ENCODE results near the gene SLCO3A1.

The SLCO3A1 gene

DNA sequence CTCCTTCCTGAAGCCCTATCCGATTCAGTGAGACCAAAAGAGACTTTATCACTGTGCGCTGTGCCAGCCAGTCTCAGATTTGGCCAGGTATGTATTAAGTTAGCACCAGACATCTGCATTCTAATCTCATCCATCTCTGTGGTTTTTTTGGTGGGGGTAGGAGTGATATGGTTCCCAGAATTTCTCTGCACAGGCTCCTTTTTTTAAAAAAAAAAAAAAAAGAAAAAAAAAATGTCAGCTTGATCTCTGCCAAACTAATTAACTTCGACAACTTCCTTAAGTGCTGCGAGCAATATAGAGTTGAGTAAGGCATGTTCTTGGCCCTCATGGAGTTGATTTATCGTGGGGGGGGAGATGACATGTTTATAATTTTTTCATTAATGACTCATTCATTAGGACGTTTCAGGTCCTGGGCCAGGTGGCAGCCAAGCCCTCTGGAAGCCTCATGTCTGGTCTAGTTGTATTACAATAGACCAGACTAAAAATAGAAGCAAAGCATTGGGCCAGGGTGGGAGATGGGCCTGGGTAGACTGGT is 12.9 kb downstream of the SLCO3A1 start:
- Mint-ChIP-seq H3K27me3 (peaks cover 8% of the 10 kb centered on the region), H3K4me3 (no peak overlapping the region), H3K4me1 (peaks cover 72% of the 10 kb centered on the region), H3K9me3 (no peaks in the 10 kb centered on the region), H3K27ac (no peak overlapping the region), H3K36me3 (ENCODE audit: low read depth) (no peaks in the 10 kb centered on the region)
- ATAC-seq, result no peak
- DNase-seq, result no peak

DNA sequence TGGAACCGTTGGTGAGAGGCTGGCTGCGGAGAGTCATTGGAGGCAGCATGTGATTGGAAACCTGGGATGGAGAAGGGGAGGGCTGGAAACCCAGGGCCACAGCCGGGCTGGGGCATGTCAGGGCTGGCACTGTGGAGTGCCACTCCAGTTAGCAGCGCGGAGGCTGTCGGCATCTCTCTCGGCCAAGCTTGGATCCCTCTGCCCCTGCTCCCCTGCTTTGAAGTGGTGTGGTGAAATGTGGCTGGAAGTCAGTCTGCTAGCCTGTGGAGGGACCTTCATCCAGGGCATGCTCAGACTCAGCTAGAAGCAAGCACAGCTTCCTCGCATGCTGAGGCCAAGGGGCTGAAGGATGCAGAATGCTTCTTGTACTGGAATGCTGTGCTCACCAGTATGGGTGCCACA is 13.5 kb downstream of the SLCO3A1 start:
- no peaks in the 10 kb centered on the region for H3K9me3 Mint-ChIP-seq
- H3K27me3 Mint-ChIP-seq, result peaks cover 8% of the 10 kb centered on the region
- no peak overlapping the region for H3K27ac Mint-ChIP-seq
- H3K4me3 Mint-ChIP-seq, result no peak overlapping the region
- H3K4me1 Mint-ChIP-seq, result peaks cover 70% of the 10 kb centered on the region
- DNase-seq, result no peak
- H3K36me3 Mint-ChIP-seq (ENCODE audit: low read depth), result no peaks in the 10 kb centered on the region
- ATAC-seq, result no peak

DNA sequence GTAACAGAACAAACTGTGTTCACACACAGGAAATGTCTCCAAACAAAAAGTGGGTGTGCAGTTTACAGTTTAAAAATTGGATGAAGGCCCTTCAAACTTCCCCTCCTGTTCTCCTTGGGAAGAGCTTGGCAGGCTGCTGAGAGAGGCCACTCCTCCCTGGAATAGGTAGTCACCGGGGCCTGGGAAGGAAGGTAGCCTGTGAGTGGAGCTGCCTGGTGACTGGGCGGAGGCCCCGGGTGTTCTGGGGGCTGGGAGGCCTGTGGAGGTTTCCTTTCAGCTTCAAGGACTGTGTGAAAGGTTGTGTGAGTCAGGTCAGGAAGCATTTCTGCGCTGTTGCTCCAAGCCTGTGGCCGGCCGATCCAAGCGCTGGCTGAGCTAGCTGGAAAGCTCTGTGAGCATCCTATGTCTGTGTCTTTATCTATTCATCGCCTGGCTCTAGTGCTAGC is 14.1 kb downstream of the SLCO3A1 start:
- H3K4me3 Mint-ChIP-seq, result no peak overlapping the region
- H3K27me3 Mint-ChIP-seq, result peaks cover 8% of the 10 kb centered on the region
- no peaks in the 10 kb centered on the region for H3K36me3 Mint-ChIP-seq (ENCODE audit: low read depth)
- DNase-seq (no peak), ATAC-seq (peak; percentile 49)
- no peak overlapping the region for H3K27ac Mint-ChIP-seq
- no peaks in the 10 kb centered on the region for H3K9me3 Mint-ChIP-seq
- peaks cover 66% of the 10 kb centered on the region for H3K4me1 Mint-ChIP-seq

DNA sequence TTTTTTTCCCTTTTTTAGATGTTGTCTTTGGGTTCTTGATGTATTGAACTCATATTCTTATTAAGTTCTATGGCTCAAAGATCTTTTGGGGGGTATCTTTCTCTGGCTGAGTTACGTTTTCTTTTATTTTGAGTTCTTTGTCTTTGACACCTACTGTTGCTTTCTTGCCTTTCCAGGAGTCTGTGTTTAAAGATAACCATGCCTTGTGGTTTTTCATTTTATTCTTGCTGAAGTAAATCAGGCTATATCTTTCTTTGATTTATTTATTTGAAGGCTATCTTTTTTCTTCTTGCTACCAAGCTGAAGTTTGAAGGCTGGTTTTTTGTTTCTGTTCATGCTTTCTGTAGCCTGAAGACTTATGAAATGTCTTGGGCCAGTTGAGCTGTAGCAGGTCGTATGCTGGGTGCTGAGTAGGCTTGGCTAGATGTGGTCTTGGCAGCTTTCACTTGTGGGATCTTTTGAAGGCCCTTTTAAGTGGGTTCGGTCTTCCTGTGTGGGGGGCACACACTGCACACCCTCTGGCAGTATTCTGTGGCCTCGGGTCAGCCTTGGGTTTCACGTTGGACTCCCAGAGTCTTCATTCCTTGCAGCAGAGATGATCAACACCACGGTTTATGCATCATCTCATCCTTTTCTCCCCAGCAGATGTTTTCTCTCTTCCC is 17.5 kb downstream of the SLCO3A1 start:
- DNase-seq (no peak), ATAC-seq (peak; percentile 22)
- Mint-ChIP-seq H3K27me3 (peaks cover 8% of the 10 kb centered on the region), H3K36me3 (ENCODE audit: low read depth) (no peaks in the 10 kb centered on the region), H3K4me1 (peaks cover 54% of the 10 kb centered on the region), H3K4me3 (no peak overlapping the region), H3K9me3 (no peaks in the 10 kb centered on the region), H3K27ac (no peak overlapping the region)

DNA sequence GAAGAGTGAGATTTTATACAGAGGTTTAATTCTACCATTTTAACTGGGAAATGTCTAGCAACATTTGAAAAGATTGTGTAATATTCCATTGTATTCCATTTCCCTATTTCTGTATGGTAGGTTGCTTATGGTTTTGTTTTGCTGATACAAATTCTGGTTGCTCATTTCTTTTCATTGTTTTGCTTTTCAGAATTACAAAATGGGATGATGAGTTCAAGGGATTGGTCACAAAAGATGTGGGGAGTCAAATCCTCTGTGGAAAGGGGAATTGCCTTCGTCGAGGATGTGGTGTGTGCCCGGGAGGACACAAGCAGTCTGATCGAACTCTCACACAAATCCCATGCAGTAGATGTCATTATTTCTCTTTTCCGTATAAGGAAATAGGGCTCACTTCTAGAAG is 18.3 kb downstream of the SLCO3A1 start:
- peaks cover 47% of the 10 kb centered on the region for H3K4me1 Mint-ChIP-seq
- no peak for DNase-seq
- H3K4me3 Mint-ChIP-seq, result no peak overlapping the region

DNA sequence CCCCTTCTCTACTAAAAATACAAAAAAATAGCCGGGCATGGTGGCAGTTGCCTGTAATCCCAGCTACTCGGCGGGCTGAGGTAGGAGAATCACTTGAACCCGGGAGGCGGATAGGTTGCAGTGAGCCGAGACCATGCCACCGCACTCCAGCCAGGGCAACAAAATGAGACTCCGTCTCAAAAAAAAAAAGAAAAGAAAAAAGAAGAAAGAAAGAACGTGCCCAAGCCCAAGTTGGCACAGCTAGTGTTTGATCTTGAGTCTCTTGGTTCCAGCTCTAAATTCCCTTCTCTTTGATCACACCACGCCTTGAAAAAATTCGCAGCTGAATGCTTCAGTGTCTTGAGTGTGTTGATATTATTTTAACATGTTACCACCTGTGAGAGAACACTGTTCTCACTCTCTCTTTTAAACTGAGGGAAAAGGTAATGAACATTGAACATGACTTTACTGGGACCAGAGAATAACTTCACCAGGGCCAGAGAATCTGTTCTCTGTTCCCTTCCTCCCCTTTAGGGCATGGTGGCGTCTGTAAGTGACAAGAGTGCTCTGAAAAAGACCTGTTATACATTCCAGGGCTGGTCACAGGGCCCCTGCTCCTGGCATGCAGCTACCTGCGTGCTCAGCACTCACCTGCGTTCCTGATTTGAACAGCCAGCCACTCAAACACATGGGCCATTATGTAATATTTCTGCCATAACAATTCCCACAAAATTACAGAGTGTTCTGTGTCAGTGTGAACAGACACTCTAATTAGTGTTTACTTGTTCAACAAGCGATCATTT is 19.0 kb downstream of the SLCO3A1 start:
- Mint-ChIP-seq H3K27me3 (peaks cover 8% of the 10 kb centered on the region), H3K36me3 (ENCODE audit: low read depth) (peaks cover 3% of the 10 kb centered on the region), H3K9me3 (no peaks in the 10 kb centered on the region), H3K4me1 (peaks cover 40% of the 10 kb centered on the region), H3K4me3 (no peak overlapping the region), H3K27ac (no peak overlapping the region)
- ATAC-seq (no peak), DNase-seq (no peak)

More for the DNA sequence above, 18.3 kb downstream of the SLCO3A1 start:
- Mint-ChIP-seq H3K27ac (no peak overlapping the region), H3K27me3 (peaks cover 8% of the 10 kb centered on the region), H3K36me3 (ENCODE audit: low read depth) (no peaks in the 10 kb centered on the region), H3K9me3 (no peaks in the 10 kb centered on the region)
- no peak for ATAC-seq

DNA sequence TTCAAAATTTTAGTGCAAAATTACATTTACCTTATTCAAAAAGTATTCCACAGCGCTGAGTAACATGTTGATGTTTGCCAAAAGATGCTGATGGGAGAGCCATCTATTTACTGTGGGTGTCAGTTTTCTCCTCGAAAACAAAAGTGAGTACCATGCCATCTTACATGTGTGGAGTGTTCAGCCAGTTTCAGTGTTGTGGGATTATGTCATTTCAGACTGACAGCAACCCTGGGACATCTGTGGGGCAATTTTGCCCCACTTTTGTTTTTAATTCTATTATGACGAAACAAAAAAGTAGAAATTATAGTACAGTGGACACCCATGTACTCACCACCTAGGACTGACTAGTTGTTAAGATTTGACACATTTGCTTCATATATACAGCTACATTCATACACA is 19.6 kb downstream of the SLCO3A1 start:
- Mint-ChIP-seq H3K36me3 (ENCODE audit: low read depth) (peaks cover 4% of the 10 kb centered on the region), H3K9me3 (no peaks in the 10 kb centered on the region), H3K4me3 (no peak overlapping the region), H3K27ac (no peak overlapping the region), H3K27me3 (peaks cover 8% of the 10 kb centered on the region), H3K4me1 (peaks cover 36% of the 10 kb centered on the region)
- ATAC-seq (no peak), DNase-seq (no peak)

DNA sequence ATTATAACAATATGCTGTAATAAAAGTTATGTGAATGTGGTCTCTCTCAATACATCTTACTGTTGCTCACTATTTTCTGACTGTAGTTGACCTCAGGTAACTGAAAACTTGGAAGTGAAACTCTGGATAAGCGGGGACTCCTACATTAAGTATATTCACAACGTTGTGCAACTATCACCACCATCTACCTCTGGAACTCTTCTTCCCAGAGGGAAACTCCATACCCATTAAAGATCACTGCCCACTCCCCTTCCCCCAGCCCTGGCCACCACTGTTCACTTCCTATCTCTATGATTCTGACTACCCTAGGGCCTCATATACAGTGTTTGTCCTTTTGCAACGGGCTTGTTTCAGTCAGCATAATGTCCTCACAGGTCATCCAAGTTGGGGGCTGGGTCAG is 20.7 kb downstream of the SLCO3A1 start:
- H3K4me3 Mint-ChIP-seq, result no peak overlapping the region
- H3K9me3 Mint-ChIP-seq, result no peaks in the 10 kb centered on the region
- peaks cover 32% of the 10 kb centered on the region for H3K4me1 Mint-ChIP-seq
- H3K27me3 Mint-ChIP-seq, result peaks cover 8% of the 10 kb centered on the region
- H3K27ac Mint-ChIP-seq, result no peak overlapping the region
- peaks cover 4% of the 10 kb centered on the region for H3K36me3 Mint-ChIP-seq (ENCODE audit: low read depth)
- DNase-seq, result no peak
- ATAC-seq, result no peak

DNA sequence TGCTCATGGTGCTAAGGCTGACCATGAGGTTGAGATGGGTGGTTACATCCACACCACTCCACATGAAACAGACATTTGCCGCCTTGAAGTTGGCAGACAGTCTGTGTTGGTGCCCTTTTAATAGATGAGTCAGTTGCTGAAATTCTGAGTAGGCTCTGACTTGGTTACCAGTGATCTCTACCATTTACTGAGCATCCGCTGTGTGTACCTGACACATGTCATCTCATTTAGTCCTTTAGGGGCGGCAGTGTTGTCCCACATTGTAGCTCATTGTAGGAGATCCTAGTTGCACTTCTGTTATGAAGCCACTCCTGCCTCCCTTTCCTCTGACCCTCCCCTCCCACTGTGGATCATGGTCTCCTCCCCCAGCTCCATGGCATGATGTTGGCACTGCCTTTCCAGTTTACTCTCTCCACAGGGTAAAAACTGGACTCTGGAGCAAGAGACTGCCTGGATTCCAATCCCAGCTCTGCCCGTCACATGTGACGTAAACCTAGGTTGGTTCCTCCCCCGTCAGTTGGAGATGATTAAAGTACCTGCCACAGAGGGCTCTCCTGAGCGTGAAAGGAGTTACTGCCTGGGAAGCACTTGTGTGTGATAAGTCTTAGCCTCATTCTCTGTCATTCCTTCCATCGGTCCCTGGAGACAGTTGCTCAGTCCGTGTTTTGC is 21.6 kb downstream of the SLCO3A1 start:
- peaks cover 32% of the 10 kb centered on the region for H3K4me1 Mint-ChIP-seq
- H3K36me3 Mint-ChIP-seq (ENCODE audit: low read depth), result peaks cover 4% of the 10 kb centered on the region

DNA sequence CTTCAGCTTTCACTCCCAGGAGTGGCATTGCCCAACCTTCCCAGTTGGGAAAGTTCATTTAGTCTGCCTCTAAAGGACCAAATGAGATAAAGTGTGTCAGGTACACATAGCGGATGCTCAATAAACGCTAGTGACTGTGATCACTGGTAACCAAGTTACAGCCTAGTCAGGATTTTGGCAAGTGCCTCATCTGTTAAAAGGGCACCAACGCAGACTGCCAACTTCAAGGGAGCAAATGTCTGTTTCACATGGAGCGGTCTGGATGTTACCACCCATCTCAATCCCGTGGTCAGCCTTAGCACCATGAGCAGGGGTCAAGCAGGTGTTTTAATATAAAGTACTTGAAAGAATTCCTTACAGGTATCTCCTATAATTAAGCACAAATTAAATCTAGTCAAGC is 22.7 kb downstream of the SLCO3A1 start:
- no peaks in the 10 kb centered on the region for H3K27me3 Mint-ChIP-seq
- no peak for ATAC-seq
- H3K4me3 Mint-ChIP-seq, result no peak overlapping the region
- H3K36me3 Mint-ChIP-seq (ENCODE audit: low read depth), result peaks cover 4% of the 10 kb centered on the region
- H3K27ac Mint-ChIP-seq, result no peak overlapping the region
- peaks cover 22% of the 10 kb centered on the region for H3K4me1 Mint-ChIP-seq
- DNase-seq, result no peak
- H3K9me3 Mint-ChIP-seq, result no peaks in the 10 kb centered on the region

More for the DNA sequence above, 21.6 kb downstream of the SLCO3A1 start:
- H3K4me3 Mint-ChIP-seq, result no peak overlapping the region
- ATAC-seq, result peak; percentile 76
- peaks cover 4% of the 10 kb centered on the region for H3K27me3 Mint-ChIP-seq
- DNase-seq, result no peak
- H3K27ac Mint-ChIP-seq, result no peak overlapping the region
- H3K9me3 Mint-ChIP-seq, result no peaks in the 10 kb centered on the region

DNA sequence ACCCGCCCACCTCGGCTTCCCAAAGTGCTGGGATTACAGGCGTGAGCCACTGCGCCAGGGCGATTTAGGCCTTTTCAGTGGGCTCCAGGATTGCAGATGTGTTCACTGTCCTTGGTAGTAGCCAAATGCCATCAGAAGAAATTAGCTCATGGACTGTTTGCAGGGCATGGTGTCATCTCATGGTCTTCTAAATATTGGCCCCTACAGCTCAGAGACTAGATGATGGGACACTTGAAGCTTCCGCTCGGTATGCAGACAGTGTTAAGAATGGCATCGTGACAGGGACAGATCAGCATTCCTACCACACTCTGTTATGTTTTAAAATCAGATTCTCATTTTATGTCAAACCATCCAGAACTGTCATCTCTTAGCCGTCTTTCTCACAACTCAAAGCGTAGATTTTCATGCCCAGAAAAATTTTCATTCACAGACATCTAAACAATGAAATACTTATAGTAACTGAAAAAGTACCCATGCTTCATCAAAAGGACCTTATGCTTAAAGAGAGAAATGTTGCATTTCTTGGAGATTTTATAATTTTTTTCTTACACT is 24.9 kb downstream of the SLCO3A1 start:
- H3K4me3 Mint-ChIP-seq, result no peak overlapping the region
- no peak overlapping the region for H3K27ac Mint-ChIP-seq
- peaks cover 4% of the 10 kb centered on the region for H3K36me3 Mint-ChIP-seq (ENCODE audit: low read depth)
- no peaks in the 10 kb centered on the region for H3K9me3 Mint-ChIP-seq
- peaks cover 12% of the 10 kb centered on the region for H3K4me1 Mint-ChIP-seq
- H3K27me3 Mint-ChIP-seq, result no peaks in the 10 kb centered on the region
- DNase-seq, result no peak
- no peak for ATAC-seq

DNA sequence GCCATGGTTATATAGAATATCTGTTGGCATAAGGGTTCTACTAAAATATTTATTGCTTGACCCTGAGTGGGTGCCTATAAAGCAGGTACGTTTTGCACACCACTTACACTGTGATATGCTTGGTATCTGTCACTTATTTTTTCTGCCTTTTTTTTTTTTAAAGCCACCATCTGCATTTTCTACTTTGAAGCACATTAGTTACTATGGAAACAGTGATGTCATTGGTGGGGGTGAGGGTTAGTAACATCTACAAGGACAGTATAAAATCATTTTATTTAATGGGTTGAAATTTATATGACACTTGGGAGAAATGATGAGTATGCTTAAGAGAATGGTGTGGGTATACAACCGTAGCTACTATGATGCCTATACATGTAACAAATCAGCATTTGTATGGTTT is 25.6 kb downstream of the SLCO3A1 start:
- no peaks in the 10 kb centered on the region for H3K27me3 Mint-ChIP-seq
- H3K27ac Mint-ChIP-seq, result no peak overlapping the region
- ATAC-seq, result no peak
- peaks cover 10% of the 10 kb centered on the region for H3K4me1 Mint-ChIP-seq
- no peak for DNase-seq
- H3K36me3 Mint-ChIP-seq (ENCODE audit: low read depth), result peaks cover 4% of the 10 kb centered on the region
- H3K9me3 Mint-ChIP-seq, result no peaks in the 10 kb centered on the region
- H3K4me3 Mint-ChIP-seq, result no peak overlapping the region

DNA sequence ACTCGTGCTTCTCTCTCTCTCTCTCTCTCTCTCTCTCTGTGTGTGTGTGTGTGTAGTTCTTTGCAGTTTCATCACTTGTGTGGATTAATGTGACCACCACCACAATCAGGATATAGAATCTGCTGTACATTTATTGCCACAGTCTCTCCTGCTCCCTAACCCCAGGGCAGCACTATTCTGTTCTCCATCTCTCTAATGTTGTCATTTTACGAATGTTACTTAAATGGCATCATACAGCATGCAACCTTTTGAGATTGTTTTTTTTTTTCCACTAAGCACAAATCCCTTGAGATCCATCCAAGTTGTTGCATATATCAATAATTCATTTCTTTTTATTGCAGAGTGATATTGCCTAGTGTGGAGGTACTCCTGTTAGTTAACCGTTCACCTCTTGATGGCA is 26.9 kb downstream of the SLCO3A1 start:
- ATAC-seq, result no peak
- Mint-ChIP-seq H3K36me3 (ENCODE audit: low read depth) (peaks cover 4% of the 10 kb centered on the region), H3K4me1 (peaks cover 3% of the 10 kb centered on the region), H3K9me3 (no peaks in the 10 kb centered on the region), H3K4me3 (no peak overlapping the region), H3K27ac (no peak overlapping the region), H3K27me3 (no peaks in the 10 kb centered on the region)
- DNase-seq, result no peak

DNA sequence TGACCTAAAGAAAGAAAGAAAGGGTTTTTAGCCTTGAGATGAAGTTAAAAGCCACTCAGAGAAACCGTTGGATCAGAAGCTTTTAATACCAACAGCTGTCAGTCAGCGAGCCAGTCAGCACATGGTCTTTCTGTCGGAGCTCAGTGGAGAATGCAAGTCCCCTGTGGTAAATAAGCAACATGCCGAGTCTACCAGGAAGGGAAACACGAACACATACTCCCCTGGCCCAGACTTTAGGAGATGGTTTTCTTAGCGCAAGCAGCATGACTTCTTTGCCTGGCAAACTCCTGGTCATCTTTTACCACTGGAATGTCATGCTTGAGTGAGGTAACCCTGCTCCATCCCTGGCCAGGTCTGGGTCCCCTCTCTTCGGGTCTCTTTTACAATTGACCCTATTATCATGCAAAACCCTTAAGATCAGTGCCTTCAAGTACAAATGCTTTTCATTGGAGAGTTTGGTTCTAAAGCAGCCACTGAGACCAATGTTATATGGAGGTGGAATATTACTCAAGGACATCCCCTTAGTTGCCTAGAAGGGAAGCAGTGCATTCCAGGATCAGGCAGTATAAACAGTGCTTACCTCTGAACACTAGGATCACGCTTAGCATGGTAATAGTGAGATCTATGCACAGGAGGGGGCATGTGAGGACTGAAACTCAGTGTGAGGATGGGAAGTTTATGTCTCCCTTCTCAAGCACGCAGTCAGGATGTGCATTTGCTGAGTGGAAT is 28.2 kb downstream of the SLCO3A1 start:
- Mint-ChIP-seq H3K27ac (no peak overlapping the region), H3K9me3 (no peaks in the 10 kb centered on the region), H3K4me3 (no peak overlapping the region), H3K27me3 (no peaks in the 10 kb centered on the region), H3K4me1 (peaks cover 13% of the 10 kb centered on the region), H3K36me3 (ENCODE audit: low read depth) (peaks cover 4% of the 10 kb centered on the region)
- DNase-seq, result no peak
- ATAC-seq, result no peak
